ENCODE data around the gene IGFBP5.

The IGFBP5 gene

GRCh38 chr2:216696751-216697560 lies 1.6 kb upstream of the IGFBP5 start:
- Mint-ChIP-seq H3K27ac (no peak overlapping the region), H3K27me3 (peaks cover 10% of the 10 kb centered on the region), H3K4me1 (peaks cover 34% of the 10 kb centered on the region), H3K4me3 (no peak overlapping the region), H3K9me3 (no peaks in the 10 kb centered on the region)
- DNase-seq: no peak
- no peak for ATAC-seq

- ATAC-seq (no peak), DNase-seq (no peak)
- peaks cover 15% of the 10 kb centered on the region for H3K27me3 Mint-ChIP-seq
- peaks cover 37% of the 10 kb centered on the region for H3K4me1 Mint-ChIP-seq
- H3K27ac Mint-ChIP-seq: no peak overlapping the region
- H3K9me3 Mint-ChIP-seq: no peaks in the 10 kb centered on the region
- H3K4me3 Mint-ChIP-seq: no peak overlapping the region
Measured at GRCh38 chr2:216696321-216696720, 972 bp upstream of the IGFBP5 start.

GRCh38 chr2:216694826-216695217 lies 527 bp downstream of the IGFBP5 start:
- Mint-ChIP-seq H3K9me3 (no peaks in the 10 kb centered on the region), H3K27ac (no peak overlapping the region), H3K4me3 (peak overlapping the region; percentile 82 to 88), H3K27me3 (peaks cover 29% of the 10 kb centered on the region), H3K4me1 (peaks cover 40% of the 10 kb centered on the region)
- ATAC-seq: no peak
- DNase-seq: no peak

- no peak overlapping the region for H3K27ac Mint-ChIP-seq
- peak; percentile 50 to 55 for DNase-seq
- peaks cover 35% of the 10 kb centered on the region for H3K27me3 Mint-ChIP-seq
Measured at GRCh38 chr2:216694082-216694825, 1.1 kb downstream of the IGFBP5 start.

GRCh38 chr2:216693414-216694080 lies 1.8 kb downstream of the IGFBP5 start:
- ATAC-seq: no peak
- Mint-ChIP-seq H3K4me3 (peak overlapping the region; percentile 88 to 93), H3K4me1 (peaks cover 40% of the 10 kb centered on the region), H3K9me3 (no peaks in the 10 kb centered on the region), H3K27me3 (peaks cover 42% of the 10 kb centered on the region), H3K27ac (no peak overlapping the region)
- DNase-seq: no peak

More at GRCh38 chr2:216694082-216694825, 1.1 kb downstream of the IGFBP5 start:
- peak; percentile 41 for ATAC-seq
- Mint-ChIP-seq H3K9me3 (no peaks in the 10 kb centered on the region), H3K4me1 (peaks cover 40% of the 10 kb centered on the region), H3K4me3 (peak overlapping the region; percentile 82 to 88)

GRCh38 chr2:216692636-216693413 lies 2.5 kb downstream of the IGFBP5 start:
- DNase-seq (peak; percentile 79), ATAC-seq (peak; percentile 75)
- peak overlapping the region; percentile 12 to 58 for H3K27ac Mint-ChIP-seq
- H3K4me1 Mint-ChIP-seq: peaks cover 40% of the 10 kb centered on the region
- no peaks in the 10 kb centered on the region for H3K9me3 Mint-ChIP-seq
- H3K27me3 Mint-ChIP-seq: peaks cover 44% of the 10 kb centered on the region
- peak overlapping the region; percentile 88 to 93 for H3K4me3 Mint-ChIP-seq

GRCh38 chr2:216690853-216691741 lies 4.3 kb downstream of the IGFBP5 start:
- Mint-ChIP-seq H3K4me3 (peak overlapping the region; percentile 65 to 69), H3K9me3 (no peaks in the 10 kb centered on the region), H3K27me3 (peaks cover 57% of the 10 kb centered on the region), H3K4me1 (peaks cover 37% of the 10 kb centered on the region), H3K27ac (no peak overlapping the region)
- ATAC-seq (no peak), DNase-seq (peak in 1 of 2 donors; percentile 36)

- no peak for DNase-seq
- peaks cover 31% of the 10 kb centered on the region for H3K4me1 Mint-ChIP-seq
- peaks cover 64% of the 10 kb centered on the region for H3K27me3 Mint-ChIP-seq
- H3K4me3 Mint-ChIP-seq: no peak overlapping the region
- H3K27ac Mint-ChIP-seq: no peak overlapping the region
- ATAC-seq: no peak
- H3K9me3 Mint-ChIP-seq: no peaks in the 10 kb centered on the region
Measured at GRCh38 chr2:216690456-216690852, 4.9 kb downstream of the IGFBP5 start.

GRCh38 chr2:216689397-216689796 lies 6.0 kb downstream of the IGFBP5 start:
- ATAC-seq (no peak), DNase-seq (no peak)
- H3K27ac Mint-ChIP-seq: no peak overlapping the region
- H3K4me3 Mint-ChIP-seq: no peak overlapping the region
- H3K27me3 Mint-ChIP-seq: peaks cover 70% of the 10 kb centered on the region
- peaks cover 24% of the 10 kb centered on the region for H3K4me1 Mint-ChIP-seq
- no peaks in the 10 kb centered on the region for H3K9me3 Mint-ChIP-seq

- ATAC-seq: no peak
- Mint-ChIP-seq H3K4me1 (peaks cover 18% of the 10 kb centered on the region), H3K9me3 (no peaks in the 10 kb centered on the region), H3K4me3 (no peak overlapping the region), H3K27ac (no peak overlapping the region), H3K27me3 (peaks cover 75% of the 10 kb centered on the region)
- no peak for DNase-seq
Measured at GRCh38 chr2:216688731-216689340, 6.5 kb downstream of the IGFBP5 start.

- H3K4me3 Mint-ChIP-seq: no peak overlapping the region
- H3K4me1 Mint-ChIP-seq: peaks cover 11% of the 10 kb centered on the region
- H3K27ac Mint-ChIP-seq: no peak overlapping the region
- DNase-seq (peak in 1 of 2 donors; percentile 28), ATAC-seq (no peak)
- no peaks in the 10 kb centered on the region for H3K9me3 Mint-ChIP-seq
- peaks cover 82% of the 10 kb centered on the region for H3K27me3 Mint-ChIP-seq
Measured at GRCh38 chr2:216687646-216688045, 7.7 kb downstream of the IGFBP5 start.

GRCh38 chr2:216687111-216687510 lies 8.2 kb downstream of the IGFBP5 start:
- ATAC-seq (no peak), DNase-seq (no peak)
- Mint-ChIP-seq H3K9me3 (no peaks in the 10 kb centered on the region), H3K27me3 (peaks cover 78% of the 10 kb centered on the region), H3K4me1 (peaks cover 11% of the 10 kb centered on the region), H3K27ac (no peak overlapping the region), H3K4me3 (no peak overlapping the region)

GRCh38 chr2:216685327-216685875 lies 9.9 kb downstream of the IGFBP5 start:
- Mint-ChIP-seq H3K27ac (no peak overlapping the region), H3K9me3 (no peaks in the 10 kb centered on the region), H3K27me3 (peaks cover 74% of the 10 kb centered on the region), H3K4me3 (no peak overlapping the region), H3K4me1 (peaks cover 11% of the 10 kb centered on the region)
- ATAC-seq (no peak), DNase-seq (no peak)

GRCh38 chr2:216683846-216684245 lies 11.5 kb downstream of the IGFBP5 start:
- no peak overlapping the region for H3K4me3 Mint-ChIP-seq
- peaks cover 11% of the 10 kb centered on the region for H3K4me1 Mint-ChIP-seq
- no peaks in the 10 kb centered on the region for H3K9me3 Mint-ChIP-seq
- peaks cover 59% of the 10 kb centered on the region for H3K27me3 Mint-ChIP-seq
- ATAC-seq (no peak), DNase-seq (no peak)
- H3K27ac Mint-ChIP-seq: no peak overlapping the region
